ENCODE measurements around the gene IRGC. TPM values are rescaled to one million over a fixed set of nuclear protein-coding genes. Genes with fewer than 3 reads are reported as not detected.
A peak's percentile ranks its signal among the peaks of the same experiment; 100 is the strongest.

The IRGC gene
- total RNA-seq, 1 experiment from 2014 or later: not detected

DNA sequence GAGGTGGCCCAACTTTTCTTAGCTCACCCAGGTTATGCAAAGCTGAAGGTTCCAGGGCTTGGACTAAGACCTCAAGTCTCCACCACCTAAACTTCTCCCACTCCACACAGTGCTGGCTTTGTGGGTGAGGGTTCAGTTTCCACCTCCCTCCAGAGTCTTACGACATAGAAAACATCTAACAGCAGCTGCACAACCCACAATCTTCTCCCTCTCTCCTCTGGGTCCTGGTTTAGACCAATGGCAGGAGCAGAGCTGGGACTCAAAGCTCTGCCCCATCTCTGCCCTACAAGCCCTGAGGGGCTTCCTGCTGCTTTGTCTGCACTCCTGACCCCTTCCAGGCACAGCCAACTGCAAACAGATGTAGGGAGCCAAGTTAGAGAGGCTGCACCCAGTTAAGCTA is 16.0 kb downstream of the IRGC start:
- no peak overlapping the region for H3K4me3 Mint-ChIP-seq
- H3K36me3 Mint-ChIP-seq (ENCODE audit: insufficient read depth in 1 of 3, low read depth in 3 of 3): peaks cover 33 to 80% (median 51%) of the 10 kb centered on the region in 3 experiments; a peak in 6 of 7 replicates

More for the DNA sequence above, 16.0 kb downstream of the IRGC start:
- TF ChIP-seq, protein P1, sequence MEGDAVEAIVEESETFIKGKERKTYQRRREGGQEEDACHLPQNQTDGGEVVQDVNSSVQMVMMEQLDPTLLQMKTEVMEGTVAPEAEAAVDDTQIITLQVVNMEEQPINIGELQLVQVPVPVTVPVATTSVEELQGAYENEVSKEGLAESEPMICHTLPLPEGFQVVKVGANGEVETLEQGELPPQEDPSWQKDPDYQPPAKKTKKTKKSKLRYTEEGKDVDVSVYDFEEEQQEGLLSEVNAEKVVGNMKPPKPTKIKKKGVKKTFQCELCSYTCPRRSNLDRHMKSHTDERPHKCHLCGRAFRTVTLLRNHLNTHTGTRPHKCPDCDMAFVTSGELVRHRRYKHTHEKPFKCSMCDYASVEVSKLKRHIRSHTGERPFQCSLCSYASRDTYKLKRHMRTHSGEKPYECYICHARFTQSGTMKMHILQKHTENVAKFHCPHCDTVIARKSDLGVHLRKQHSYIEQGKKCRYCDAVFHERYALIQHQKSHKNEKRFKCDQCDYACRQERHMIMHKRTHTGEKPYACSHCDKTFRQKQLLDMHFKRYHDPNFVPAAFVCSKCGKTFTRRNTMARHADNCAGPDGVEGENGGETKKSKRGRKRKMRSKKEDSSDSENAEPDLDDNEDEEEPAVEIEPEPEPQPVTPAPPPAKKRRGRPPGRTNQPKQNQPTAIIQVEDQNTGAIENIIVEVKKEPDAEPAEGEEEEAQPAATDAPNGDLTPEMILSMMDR (conservative IDR thresholded peaks at IDR 0.05): no peak
- H2BK12ac ChIP-seq (ENCODE audit: insufficient read length, low read depth, low read length): no peak overlapping the region
- no peak overlapping the region for H4K8ac ChIP-seq (replicated peaks; ENCODE audit: insufficient read length, low read depth, low read length)
- H3K4me1 Mint-ChIP-seq: peaks cover 0 to 4% of the 10 kb centered on the region in 2 experiments; a peak in 1 of 4 replicates
- no peak overlapping the region for H2AFZ ChIP-seq (ENCODE audit: low read length)
- H3K27ac Mint-ChIP-seq: peak overlapping the region in 1 of 3 experiments; percentile 60; a peak in 1 of 7 replicates
- no peak overlapping the region for H3K56ac ChIP-seq (ENCODE audit: insufficient read length, low read depth, low read length)
- H2AK5ac ChIP-seq (ENCODE audit: insufficient read length, low read length): no peak overlapping the region
- no peaks in the 10 kb centered on the region for H3K4me1 ChIP-seq (ENCODE audit: insufficient read depth, low read length)
- no peaks in the 10 kb centered on the region for H3K23me2 ChIP-seq (ENCODE audit: insufficient read length, low read depth, low read length, poor library complexity, severe bottlenecking)
- no peak for DNase-seq
- no peaks in the 10 kb centered on the region for H3K9me3 ChIP-seq (ENCODE audit: control insufficient read depth, low read depth, low read length)
- no peak overlapping the region for H3K14ac ChIP-seq (ENCODE audit: insufficient read depth, low read length)
- H3K9me3 Mint-ChIP-seq: no peaks in the 10 kb centered on the region
- H2BK120ac ChIP-seq (ENCODE audit: low read depth, low read length, poor library complexity, severe bottlenecking): no peak overlapping the region
- no peaks in the 10 kb centered on the region for H4K20me1 ChIP-seq (ENCODE audit: control insufficient read depth, insufficient read depth, insufficient read length)
- H3K79me2 ChIP-seq (ENCODE audit: insufficient read depth, low read length): no peaks in the 10 kb centered on the region
- WGBS (ENCODE audit: extremely low coverage, insufficient read length, low lambda C conversion rate): no CpG with 5 or more reads among the region's 1 CpG
- H3K4me2 ChIP-seq (ENCODE audit: insufficient read depth, insufficient read length, low read length): no peak overlapping the region
- H3K27me3 ChIP-seq (ENCODE audit: insufficient read depth, low read length): no peaks in the 10 kb centered on the region
- no peak overlapping the region for H2BK15ac ChIP-seq (ENCODE audit: low read depth, low read length)
- H3K18ac ChIP-seq (ENCODE audit: insufficient read length, low read depth, low read length): no peak overlapping the region
- no peaks in the 10 kb centered on the region for H3K79me1 ChIP-seq (ENCODE audit: insufficient read depth, low read depth, low read length, poor library complexity, severe bottlenecking)
- no peak overlapping the region for H4K91ac ChIP-seq (ENCODE audit: insufficient read length, low read depth, low read length)
- no peak overlapping the region for H2BK20ac ChIP-seq (ENCODE audit: low read depth, low read length, poor library complexity, severe bottlenecking)
- no peak overlapping the region for H3T11ph ChIP-seq (ENCODE audit: low read length)
- H3K27ac ChIP-seq (ENCODE audit: insufficient read length, low read depth, low read length): no peak overlapping the region
- no peaks in the 10 kb centered on the region for H3K27me3 Mint-ChIP-seq (ENCODE audit: low read depth)
- no peak overlapping the region for H4K5ac ChIP-seq (ENCODE audit: insufficient read length, low read depth, low read length)
- H3K23ac ChIP-seq (ENCODE audit: insufficient read length, low read depth, low read length): no peak overlapping the region
- no peak overlapping the region for H3K4ac ChIP-seq (ENCODE audit: low read depth, low read length)
- no peak overlapping the region for H2BK5ac ChIP-seq (ENCODE audit: insufficient read length, low read length)
- H3K9ac ChIP-seq (ENCODE audit: extremely low read depth, insufficient read length, low read length): no peak overlapping the region

Data from H9 (cell line).